K562 (cell line): ENCODE results near the gene SLC2A10. TPM values are rescaled to one million over a fixed set of nuclear protein-coding genes. Genes with fewer than 3 reads are reported as not detected.
A peak's percentile ranks its signal among the peaks of the same experiment; 100 is the strongest.

ENCODE experiments used
- ATAC-seq: fragments of 200-7000 bp; cut with Tn5 transposase; 3 replicates; pipeline ENCODE4 v1.9.1; 2020; ENCODE audit warnings: moderate library complexity
- BruUV-seq: library from RNA; stranded (reverse); fragments of 400-500 nt; replicated peaks from 2 replicates; lab custom pipeline; 2021; lab: Mats Ljungman, UMichigan
- CTCF ChIA-PET: fragments of 300-600 bp; formaldehyde crosslinking; extraction: SDS; loops from one replicate; lab custom pipeline; 2021; ENCODE audit warnings: low intra/inter-chr PET ratio; lab: Yijun Ruan, JAX
- POLR2A ChIA-PET: fragments of 300-600, 350-650 bp; sonication (Branson Sonifier 250); formaldehyde crosslinking; extraction: SDS; loops from one replicate; lab custom pipeline; 2021; ENCODE audit warnings: antibody characterized with exemption, inconsistent platforms; lab: Yijun Ruan, JAX
- DNase-seq, 4 experiments: peaks; one replicate each; pipeline versions ENCODE4 v3.0.0 to v3.0.0-alpha.2; 2011 to 2018; ENCODE audit warnings: low spot score in 3 of 4, mixed read lengths in 3 of 4; ENCODE audit errors: extremely low read depth in 1 of 4
- FAIRE-seq: peaks from 2 replicates; lab custom pipeline; 2011; peaks lifted over from hg19 to GRCh38; lab: Jason Lieb, UNC
- H2AFZ ChIP-seq: 2 replicates; pipeline ENCODE4 v1.6.0; 2011; ENCODE audit warnings: low read depth, low read length, control low read depth, inconsistent platforms
- H3K27ac ChIP-seq: fragments of 200-600 bp; 3 replicates; pipeline ENCODE4 v1.8.0; 2011; ENCODE audit warnings: low read depth, mild to moderate bottlenecking, control low read depth, inconsistent platforms, low read length, moderate library complexity, mixed read lengths; ENCODE audit errors: extremely low read depth
- H3K27me3 ChIP-seq, 2 experiments: fragments of 300-600 bp in 1 of 2; 2 replicates in 1 of 2; 3 replicates in 1 of 2; pipeline versions ENCODE4 v1.6.0 to v1.8.0; 2011; ENCODE audit warnings: inconsistent platforms in 2 of 2, low read length in 2 of 2, mild to moderate bottlenecking in 1 of 2, mixed read lengths in 1 of 2, moderate library complexity in 1 of 2; ENCODE audit not compliant: control insufficient read depth in 2 of 2, insufficient read depth in 2 of 2
- H3K36me3 ChIP-seq: fragments of 300-600 bp; 3 replicates; pipeline ENCODE4 v1.8.0; 2011; ENCODE audit warnings: mild to moderate bottlenecking, low read length, inconsistent platforms; ENCODE audit not compliant: control insufficient read depth, insufficient read depth
- H3K4me1 ChIP-seq, 2 experiments: fragments of 200-600 bp in 1 of 2; replicated peaks in 1 of 2; 2 replicates in 1 of 2; 3 replicates in 1 of 2; pipeline versions ENCODE4 v1.5.1 to v1.8.0; 2011; ENCODE audit warnings: inconsistent platforms in 2 of 2, low read length in 2 of 2, mild to moderate bottlenecking in 1 of 2, mixed read lengths in 1 of 2, moderate library complexity in 1 of 2; ENCODE audit not compliant: control insufficient read depth in 2 of 2, insufficient read depth in 2 of 2
- H3K4me2 ChIP-seq: 2 replicates; pipeline ENCODE4 v1.6.1; 2011; ENCODE audit warnings: low read length, control low read depth, inconsistent platforms, mixed read lengths; ENCODE audit not compliant: insufficient read depth
- H3K4me3 ChIP-seq: fragments of 200-600 bp; sonication (generic), shearing (Covaris generic); 2 replicates; pipeline ENCODE4 v1.5.1; 2016; ENCODE audit warnings: control low read depth, inconsistent platforms
- H3K79me2 ChIP-seq: fragments of 200-600 bp; 3 replicates; pipeline ENCODE4 v1.8.0; 2011; ENCODE audit warnings: low read length, inconsistent platforms; ENCODE audit not compliant: control insufficient read depth, insufficient read depth
- H3K9ac ChIP-seq, 2 experiments: 2 replicates each; pipeline versions ENCODE4 v1.6.0 to v1.6.1; 2011; ENCODE audit warnings: low read depth in 2 of 2, low read length in 2 of 2, control low read depth in 1 of 2, inconsistent platforms in 1 of 2, mild to moderate bottlenecking in 1 of 2, mixed read lengths in 1 of 2; ENCODE audit not compliant: insufficient read depth in 1 of 2
- H3K9me1 ChIP-seq: one replicate; pipeline ENCODE4 v1.6.0; 2011; ENCODE audit warnings: inconsistent platforms, mild to moderate bottlenecking, low read length, moderate library complexity; ENCODE audit not compliant: control insufficient read depth, insufficient read depth
- H3K9me3 ChIP-seq: replicated peaks from 2 replicates; pipeline ENCODE4 v1.5.1; 2011; ENCODE audit warnings: low read depth, low read length, inconsistent platforms; ENCODE audit not compliant: control insufficient read depth, insufficient read depth
- H4K20me1 ChIP-seq: replicated peaks from 2 replicates; pipeline ENCODE4 v1.6.1; 2011; ENCODE audit warnings: low read length, inconsistent platforms, mixed read lengths; ENCODE audit not compliant: control insufficient read depth, insufficient read depth
- CCNT2 ChIP-seq: IDR thresholded peaks from 2 replicates; pipeline ENCODE4 v1.6.1; 2011; ENCODE audit warnings: borderline replicate concordance, low read depth, mild to moderate bottlenecking, moderate library complexity, mixed read lengths, low read length; ENCODE audit not compliant: insufficient read length; ENCODE audit errors: extremely low read depth
- CREBBP ChIP-seq: IDR thresholded peaks from one replicate; pipeline ENCODE4 v1.6.1; 2012; ENCODE audit warnings: low read depth, mild to moderate bottlenecking, control low read depth, inconsistent platforms, low read length
- KAT7 ChIP-seq: sonication (generic); formaldehyde crosslinking; IDR thresholded peaks from 2 replicates; pipeline ENCODE4 v1.8.0; 2022; ENCODE audit warnings: missing genetic modification reagents, mild to moderate bottlenecking, borderline replicate concordance
- L3MBTL2 ChIP-seq: fragments of 450-650 bp; IDR thresholded peaks from 2 replicates; pipeline ENCODE4 v1.6.1; 2016; ENCODE audit warnings: mild to moderate bottlenecking, moderate library complexity
- NRF1 ChIP-seq, 2 experiments: fragments of 450-650 bp; IDR thresholded peaks in 1 of 2; conservative IDR thresholded peaks in 1 of 2; 2 replicates each; pipeline ENCODE4 v1.6.1; 2014; ENCODE audit warnings: mild to moderate bottlenecking in 2 of 2
- TAL1 ChIP-seq: fragments of 450-650 bp; IDR thresholded peaks from 2 replicates; pipeline ENCODE4 v1.6.1; 2016; ENCODE audit warnings: mild to moderate bottlenecking
- TFAM ChIP-seq: fragments of 250-450 bp; sonication (Bioruptor Pico); conservative IDR thresholded peaks from 2 replicates; pipeline ENCODE4 v1.5.0; 2021; ENCODE audit warnings: mild to moderate bottlenecking, moderate library complexity
- TRIM28 ChIP-seq: fragments of 450-650 bp; IDR thresholded peaks from 2 replicates; pipeline ENCODE4 v1.6.1; 2017
- ZNF212 ChIP-seq: fragments of 450-650 bp; formaldehyde crosslinking; IDR thresholded peaks from 2 replicates; pipeline ENCODE4 v1.4.0; 2020; ENCODE audit warnings: mild to moderate bottlenecking
- WGBS: fragments of 100-300 bp; shearing (Covaris generic); methylation state at CpG from one replicate; pipeline ENCODE4 v1.1.6; 2016; ENCODE audit warnings: low coverage, mixed read lengths; ENCODE audit not compliant: insufficient coverage; ENCODE audit errors: missing lambda C conversion rate; 5-methylcytosine and 5-hydroxymethylcytosine counted together
- in situ Hi-C: fragments of 300-500 bp; cut with MboI; formaldehyde crosslinking; loops from 4 replicates; pipeline ENCODE4 v1.15.0; 2018; ENCODE audit warnings: inconsistent platforms, mixed read lengths
- intact Hi-C: fragments of 100-400 bp; cut with micrococcal nuclease; formaldehyde crosslinking; loops from 2 replicates; pipeline ENCODE4 v1.14.2; 2022
- polyA plus RNA-seq, 8 experiments: library from polyadenylated mRNA; depleted of rRNA in 4 of 8; stranded (reverse) in 5 of 8; unstranded in 3 of 8; fragments of >200 nt; fragmentation: Nextera tagmentation in 2 of 8; fragmentation: Illumina TruSeq in 1 of 8; extraction: Ambion mirVana in 2 of 8; extraction: Trizol in 1 of 8; gene quantifications; 2 replicates each; pipeline versions ENCODE4 v1.2.1 to v1.2.3, GENCODE V29; 2011 to 2014; ENCODE audit warnings: inconsistent platforms in 1 of 8, missing spikeins in 1 of 8
- total RNA-seq, 7 experiments: library from RNA; depleted of rRNA in 6 of 7; stranded (reverse); fragments of >200 nt in 6 of 7; fragmentation: Illumina TruSeq in 2 of 7; extraction: Trizol in 2 of 7; gene quantifications; 2 replicates each; pipeline versions ENCODE4 v1.2.1 to v1.2.3, GENCODE V29; 2011 to 2021; ENCODE audit warnings: low replicate concordance in 1 of 7
- TF ChIP-seq, protein P1 (sequence below): fragments of 450-650 bp; IDR thresholded peaks from 2 replicates; pipeline ENCODE4 v1.6.1; 2017; ENCODE audit warnings: mild to moderate bottlenecking, moderate library complexity
- TF ChIP-seq, protein P2 (sequence below): fragments of 250-450 bp; sonication (Bioruptor Pico); IDR thresholded peaks from 2 replicates; pipeline ENCODE4 v1.8.0; 2021; ENCODE audit warnings: borderline replicate concordance, mild to moderate bottlenecking, moderate library complexity; ENCODE audit not compliant: poor library complexity, severe bottlenecking

SLC2A10 gene
- total and polyA plus RNA-seq, 9 of the 15 experiments (the other 6 are each of a cell fraction or from before 2014, with no cell fraction given) = 0.01 to 1.8 (median 0.10) TPM

DNA sequence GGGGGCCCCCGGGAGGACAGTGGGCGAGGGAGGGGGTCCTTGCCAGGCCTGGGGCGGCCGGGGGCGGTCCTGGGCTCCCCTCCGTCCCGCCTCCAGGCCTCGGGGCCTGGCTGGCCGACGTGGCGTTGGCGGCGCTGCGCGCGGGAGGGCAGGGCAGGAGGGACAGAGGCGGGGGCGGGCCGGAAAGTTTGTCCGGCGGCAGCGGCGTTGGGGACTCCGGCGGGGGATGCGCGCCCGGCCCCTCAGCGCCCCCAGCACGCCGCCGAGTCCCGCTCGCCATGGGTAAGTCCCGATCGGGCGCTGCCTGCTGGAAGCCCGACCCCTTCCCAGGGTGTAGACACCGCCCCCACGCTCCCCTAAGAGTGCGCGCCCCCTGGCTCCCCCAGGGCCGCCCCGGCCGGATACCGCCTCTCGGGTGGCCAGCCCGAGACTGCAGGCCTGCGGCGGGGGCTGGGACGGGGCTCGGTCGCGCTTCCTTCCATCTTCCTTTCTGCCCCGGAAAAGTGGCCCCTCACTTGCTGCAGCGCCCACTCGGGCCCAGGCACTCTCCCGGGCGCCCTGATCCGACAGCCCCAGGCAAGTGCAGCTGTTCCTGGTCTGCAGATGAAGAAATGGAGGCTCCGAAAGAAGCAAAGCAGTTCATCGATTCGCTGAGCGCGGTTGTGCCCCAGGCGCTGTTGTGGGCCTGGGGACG is at the start of gene SLC2A10 (continued):
- TF ChIP-seq L3MBTL2 (peak; percentile 49; the same call in 1 of the 2 replicates), KAT7 (CRISPR knock-in tag) (no peak), ZNF212 (CRISPR knock-in tag) (no peak), TAL1 (no peak), TFAM (no peak), CREBBP (no peak), CCNT2 (peak; percentile 19)
- TF ChIP-seq, protein P1, sequence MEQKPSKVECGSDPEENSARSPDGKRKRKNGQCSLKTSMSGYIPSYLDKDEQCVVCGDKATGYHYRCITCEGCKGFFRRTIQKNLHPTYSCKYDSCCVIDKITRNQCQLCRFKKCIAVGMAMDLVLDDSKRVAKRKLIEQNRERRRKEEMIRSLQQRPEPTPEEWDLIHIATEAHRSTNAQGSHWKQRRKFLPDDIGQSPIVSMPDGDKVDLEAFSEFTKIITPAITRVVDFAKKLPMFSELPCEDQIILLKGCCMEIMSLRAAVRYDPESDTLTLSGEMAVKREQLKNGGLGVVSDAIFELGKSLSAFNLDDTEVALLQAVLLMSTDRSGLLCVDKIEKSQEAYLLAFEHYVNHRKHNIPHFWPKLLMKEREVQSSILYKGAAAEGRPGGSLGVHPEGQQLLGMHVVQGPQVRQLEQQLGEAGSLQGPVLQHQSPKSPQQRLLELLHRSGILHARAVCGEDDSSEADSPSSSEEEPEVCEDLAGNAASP = no peak
- TF ChIP-seq, protein P2, sequence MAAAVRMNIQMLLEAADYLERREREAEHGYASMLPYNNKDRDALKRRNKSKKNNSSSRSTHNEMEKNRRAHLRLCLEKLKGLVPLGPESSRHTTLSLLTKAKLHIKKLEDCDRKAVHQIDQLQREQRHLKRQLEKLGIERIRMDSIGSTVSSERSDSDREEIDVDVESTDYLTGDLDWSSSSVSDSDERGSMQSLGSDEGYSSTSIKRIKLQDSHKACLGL (CRISPR knock-in tag) = no peak

DNA sequence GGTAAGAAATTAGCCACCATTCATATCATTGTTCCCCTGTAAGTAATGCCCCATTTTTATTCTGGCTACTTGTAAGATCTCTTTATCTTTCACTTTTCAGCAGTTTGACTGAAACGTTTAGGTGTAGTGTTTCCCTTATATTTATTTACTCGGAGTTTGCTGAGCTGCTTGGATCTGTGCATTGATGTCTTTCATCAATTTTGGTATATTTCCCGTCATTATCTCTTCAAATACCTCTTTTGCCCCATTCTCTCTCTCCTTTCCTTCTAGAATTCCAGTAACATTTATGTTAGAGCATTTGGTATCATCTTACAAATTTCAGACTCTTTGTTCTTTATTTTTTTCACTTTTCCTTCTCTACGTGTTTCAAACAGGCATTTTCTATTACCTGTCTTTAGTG is 49.0 kb upstream of the SLC2A10 start:
- DNase-seq (no peak), FAIRE-seq (no peak), ATAC-seq (no peak)
- peaks cover 4% of the 10 kb centered on the region; the same call in 1 of the 3 replicates for H3K36me3 ChIP-seq
- no peaks in the 10 kb centered on the region for H3K9me3 ChIP-seq
- H3K79me2 ChIP-seq = no peaks in the 10 kb centered on the region
- POLR2A ChIA-PET = no interaction called here
- no peak overlapping the region for H3K4me2 ChIP-seq
- H2AFZ ChIP-seq = no peak overlapping the region
- no peaks in the 10 kb centered on the region; a peak in 1 of 5 replicates for H3K4me1 ChIP-seq
- no TSS peak for BruUV-seq
- WGBS = 58% methylated on average over 4 of the region's 4 CpGs
- intact Hi-C loops (no loop called here), in situ Hi-C loops (no loop called here)
- no peaks in the 10 kb centered on the region for H4K20me1 ChIP-seq
- no peak overlapping the region for H3K27ac ChIP-seq
- H3K9me1 ChIP-seq = no peaks in the 10 kb centered on the region
- TF ChIP-seq NRF1 (conservative IDR thresholded peaks at IDR 0.05 in 1 of 2, IDR thresholded peaks at IDR 0.05 in 1 of 2) = no peak
- TF ChIP-seq TRIM28 = peak; percentile 24; the same call in 1 of the 2 replicates
- H3K4me3 ChIP-seq = no peak overlapping the region
- H3K27me3 ChIP-seq = no peaks in the 10 kb centered on the region
- H3K9ac ChIP-seq = no peak overlapping the region
- CTCF ChIA-PET = no interaction called here
